Smooth muscle cell (in vitro differentiated cells): ENCODE results near the gene TSHR. TPM values are rescaled to one million over a fixed set of nuclear protein-coding genes. Genes with fewer than 3 reads are reported as not detected.
"Not testable (repeated sequence)": the region's sequence is repeated elsewhere in the genome, so short reads cannot be mapped to it uniquely, and the experiment has no call there.

ENCODE experiments used
- DNase-seq: peaks from one replicate; lab custom pipeline; 2025; ENCODE audit not compliant: unreplicated experiment; lab: John Stamatoyannopoulos, UW
- H2AFZ ChIP-seq: fragments of 200-600 bp; sonication (generic); 2 replicates; pipeline ENCODE4 v1.6.0; 2016; ENCODE audit warnings: antibody characterized with exemption, low read depth, mild to moderate bottlenecking
- H3F3A ChIP-seq: fragments of 200-600 bp; sonication (generic); 2 replicates; pipeline ENCODE4 v1.6.0; 2017; ENCODE audit warnings: antibody characterized with exemption, low read depth
- H3K27ac ChIP-seq: fragments of 200-600 bp; sonication (generic); 2 replicates; pipeline ENCODE4 v1.5.1; 2016; ENCODE audit warnings: low read depth, mild to moderate bottlenecking
- H3K27me3 ChIP-seq: fragments of 200-600 bp; sonication (generic); 2 replicates; pipeline ENCODE4 v1.6.1; 2016; ENCODE audit warnings: low read depth, mild to moderate bottlenecking
- H3K36me3 ChIP-seq: fragments of 200-600 bp; sonication (generic); 2 replicates; pipeline ENCODE4 v1.5.1; 2016; ENCODE audit warnings: low read depth
- H3K4me1 ChIP-seq: fragments of 200-600 bp; sonication (generic); 2 replicates; pipeline ENCODE4 v1.5.1; 2016; ENCODE audit warnings: low read depth
- H3K4me2 ChIP-seq: fragments of 200-600 bp; sonication (generic); 2 replicates; pipeline ENCODE4 v1.6.0; 2016; ENCODE audit warnings: mild to moderate bottlenecking
- H3K4me3 ChIP-seq: fragments of 200-600 bp; sonication (generic); 2 replicates; pipeline ENCODE4 v1.5.1; 2016; ENCODE audit warnings: mild to moderate bottlenecking
- H3K79me2 ChIP-seq: fragments of 200-600 bp; sonication (generic); 2 replicates; pipeline ENCODE4 v1.6.0; 2016; ENCODE audit warnings: low read depth, mild to moderate bottlenecking
- H3K9ac ChIP-seq: fragments of 200-600 bp; sonication (generic); 2 replicates; pipeline ENCODE4 v1.6.0; 2016; ENCODE audit warnings: low read depth
- H3K9me3 ChIP-seq: fragments of 200-600 bp; sonication (generic); replicated peaks from 2 replicates; pipeline ENCODE4 v1.5.1; 2016; ENCODE audit warnings: low read depth
- H4K20me1 ChIP-seq: fragments of 200-600 bp; sonication (generic); 2 replicates; pipeline ENCODE4 v1.6.0; 2016; ENCODE audit warnings: low read depth
- CTCF ChIP-seq: fragments of 200-600 bp; sonication (generic); IDR thresholded peaks from 2 replicates; pipeline ENCODE4 v1.5.1; 2017; ENCODE audit warnings: borderline replicate concordance, mild to moderate bottlenecking, antibody characterized with exemption; ENCODE audit not compliant: insufficient read depth, poor library complexity, severe bottlenecking
- WGBS: methylation state at CpG from one replicate; pipeline ENCODE4 v1.1.7; 2016; ENCODE audit warnings: low lambda C conversion rate; 5-methylcytosine and 5-hydroxymethylcytosine counted together
- polyA plus RNA-seq: library from polyadenylated mRNA; unstranded; fragments of >200 nt; fragmentation: Nextera tagmentation; extraction: Ambion mirVana; gene quantifications from 2 replicates; pipeline ENCODE4 v1.2.1, GENCODE V29; 2016
- total RNA-seq: library from RNA; depleted of rRNA; stranded (reverse); fragments of >200 nt; gene quantifications from 2 replicates; pipeline ENCODE4 v1.2.3, GENCODE V29; 2014

Gene TSHR
- total RNA-seq (not detected in 2 replicates), polyA plus RNA-seq (0.53 TPM in 1 of 2 replicates, not detected in the other)

DNA sequence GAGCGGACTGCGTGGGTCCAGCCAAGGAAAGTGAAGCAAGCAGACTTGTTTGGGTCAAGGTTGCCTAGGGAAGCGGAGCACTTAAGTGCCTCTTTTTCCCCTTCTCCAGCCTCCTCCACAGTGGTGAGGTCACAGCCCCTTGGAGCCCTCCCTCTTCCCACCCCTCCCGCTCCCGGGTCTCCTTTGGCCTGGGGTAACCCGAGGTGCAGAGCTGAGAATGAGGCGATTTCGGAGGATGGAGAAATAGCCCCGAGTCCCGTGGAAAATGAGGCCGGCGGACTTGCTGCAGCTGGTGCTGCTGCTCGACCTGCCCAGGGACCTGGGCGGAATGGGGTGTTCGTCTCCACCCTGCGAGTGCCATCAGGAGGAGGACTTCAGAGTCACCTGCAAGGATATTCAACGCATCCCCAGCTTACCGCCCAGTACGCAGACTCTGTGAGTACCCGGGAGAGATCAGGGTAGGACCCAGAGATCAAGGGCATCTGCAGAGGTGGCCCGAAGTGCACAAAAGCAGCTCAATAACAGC lies at the start of gene TSHR:
Gene TSHR (plus strand): TSS at position 206 of the 526 bp plus-strand sequence. CDS start 60 bp downstream, at position 266.
- no peak within 1 kb of the TSS for H3K27ac ChIP-seq
- H3K36me3 ChIP-seq = no peaks in the 10 kb centered on the region
- H3K27me3 ChIP-seq = peaks cover 66% of the 10 kb centered on the region
- H3K4me1 ChIP-seq = no peaks in the 10 kb centered on the region
- H3K9ac ChIP-seq = no peak within 1 kb of the TSS
- 20% methylated on average over 20 of the region's 21 CpGs for WGBS
- DNase-seq = no peak
- no peaks in the 10 kb centered on the region for H3K9me3 ChIP-seq
- no peak for TF ChIP-seq CTCF
- peak within 1 kb of the TSS; percentile 63 for H3K4me3 ChIP-seq
- H3K4me2 ChIP-seq = peak within 1 kb of the TSS; percentile 96
- no peaks in the 10 kb centered on the region for H4K20me1 ChIP-seq
- H2AFZ ChIP-seq = peak within 1 kb of the TSS; percentile 97
- H3K79me2 ChIP-seq = no peaks in the 10 kb centered on the region
- H3F3A ChIP-seq = no peaks in the 10 kb centered on the region

- peaks cover 8% of the 10 kb centered on the region for H3K4me1 ChIP-seq
- H3K4me3 ChIP-seq = no peak overlapping the region
- H2AFZ ChIP-seq = no peak overlapping the region
- H3K36me3 ChIP-seq = no peaks in the 10 kb centered on the region
- no peak overlapping the region for H3K9ac ChIP-seq
- no peak for DNase-seq
- H3K9me3 ChIP-seq = no peaks in the 10 kb centered on the region
- no peaks in the 10 kb centered on the region for H3K27me3 ChIP-seq
- no peaks in the 10 kb centered on the region for H3K79me2 ChIP-seq
- 37% methylated on average over 1 of the region's 1 CpG for WGBS
- TF ChIP-seq CTCF = no peak
- H3F3A ChIP-seq = no peaks in the 10 kb centered on the region
- H3K4me2 ChIP-seq = no peak overlapping the region
- H4K20me1 ChIP-seq = no peaks in the 10 kb centered on the region
- H3K27ac ChIP-seq = no peak overlapping the region
These were observed 49.1 kb upstream of the TSHR start for GRCh38 chr14:80906336-80906735.

DNA sequence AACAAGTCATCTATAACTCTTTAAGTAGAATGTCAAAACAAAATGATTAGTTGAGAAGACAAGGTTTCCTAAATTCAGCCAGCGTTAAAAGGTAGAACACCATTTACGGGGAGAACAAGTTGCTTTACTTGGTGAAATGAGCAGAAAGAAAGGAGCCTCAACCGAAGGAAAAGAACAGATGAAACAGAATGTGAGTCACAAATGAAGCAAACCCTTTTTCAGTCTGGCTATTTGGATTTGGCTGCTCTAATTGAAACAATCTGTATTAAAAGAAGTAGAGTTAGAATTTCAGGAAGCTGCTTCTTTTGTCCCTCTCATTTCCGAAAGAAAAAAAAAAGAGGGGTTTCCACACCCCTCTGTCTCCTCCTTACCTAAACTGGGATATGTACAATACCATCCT lies 48.5 kb upstream of the TSHR start:
- Histone ChIP-seq H3K9ac (no peak overlapping the region), H3K9me3 (no peaks in the 10 kb centered on the region), H3K4me3 (no peak overlapping the region), H2AFZ (no peak overlapping the region), H3K79me2 (no peaks in the 10 kb centered on the region), H3F3A (no peaks in the 10 kb centered on the region), H3K4me1 (peaks cover 8% of the 10 kb centered on the region), H3K36me3 (no peaks in the 10 kb centered on the region), H3K4me2 (no peak overlapping the region), H3K27me3 (no peaks in the 10 kb centered on the region), H3K27ac (no peak overlapping the region), H4K20me1 (no peaks in the 10 kb centered on the region)
- no peak for DNase-seq
- TF ChIP-seq CTCF = no peak
- 93% methylated on average over 4 of the region's 4 CpGs for WGBS

DNA sequence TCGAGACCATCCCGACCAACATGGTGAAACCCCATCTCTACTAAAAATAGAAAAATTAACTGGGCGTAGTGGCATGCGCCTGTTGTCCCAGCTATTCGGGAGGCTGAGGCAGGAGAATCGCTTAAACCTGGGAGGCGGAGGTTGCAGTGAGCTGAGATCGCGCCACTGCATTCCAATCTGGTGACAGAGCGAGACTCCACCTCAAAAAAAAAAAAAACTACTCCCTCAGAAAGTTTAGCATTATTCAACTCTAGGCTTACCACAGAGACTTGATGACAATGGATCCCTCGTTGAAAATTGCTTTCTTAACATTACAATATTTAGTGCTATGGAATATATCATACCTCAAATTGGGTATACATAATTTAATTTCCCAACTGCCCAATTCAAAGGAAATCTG lies 43.4 kb upstream of the TSHR start:
- H3K4me2 ChIP-seq, H3K27ac ChIP-seq, H3K79me2 ChIP-seq, H4K20me1 ChIP-seq, H3K9ac ChIP-seq, H3K4me1 ChIP-seq, H3K9me3 ChIP-seq, H2AFZ ChIP-seq, H3F3A ChIP-seq, H3K27me3 ChIP-seq, DNase-seq, H3K36me3 ChIP-seq, H3K4me3 ChIP-seq: not testable (repeated sequence)
- WGBS = 86% methylated on average over 11 of the region's 11 CpGs
